Astrocyte (in vitro differentiated cells and primary cell): ENCODE results near the gene ESPNL.

Source experiments
- CTCF ChIP-seq: IDR thresholded peaks from 2 replicates; pipeline ENCODE4 v1.5.1; 2011; ENCODE audit warnings: low read depth, mild to moderate bottlenecking, inconsistent platforms, low read length, moderate library complexity; ENCODE audit not compliant: insufficient read depth
- EZH2 ChIP-seq: IDR thresholded peaks from 2 replicates; pipeline ENCODE4 v1.6.1; 2012; ENCODE audit warnings: mild to moderate bottlenecking, low read length, inconsistent platforms; ENCODE audit not compliant: insufficient read depth

GRCh38 chr2:238169708-238170251, 69.6 kb downstream of the ESPNL start:
- no peak for TF ChIP-seq CTCF
- TF ChIP-seq EZH2 = no peak
